Keratinocyte (primary cell): ENCODE measurements around the gene AMBRA1.

ENCODE experiments used
- CTCF ChIP-seq, 3 experiments: IDR thresholded peaks in 1 of 3; conservative IDR thresholded peaks in 1 of 3; optimal IDR thresholded peaks in 1 of 3; 2 replicates in 2 of 3; 3 replicates in 1 of 3; pipeline versions ENCODE3 to v1.5.1; 2011; ENCODE audit warnings: low read length in 3 of 3, mild to moderate bottlenecking in 3 of 3, moderate library complexity in 2 of 3, control low read depth in 1 of 3, inconsistent platforms in 1 of 3; ENCODE audit not compliant: insufficient read depth in 2 of 3; ENCODE audit errors: extremely low read depth in 1 of 3
- EZH2 ChIP-seq: IDR thresholded peaks from one replicate; pipeline ENCODE4 v1.6.1; 2012; ENCODE audit warnings: inconsistent platforms, mild to moderate bottlenecking, low read length, moderate library complexity

GRCh38 chr11:46427364-46427763 lies 166.5 kb downstream of the AMBRA1 start:
- TF ChIP-seq CTCF (optimal IDR thresholded peaks at IDR 0.05 in 1 of 3, IDR thresholded peaks at IDR 0.05 in 1 of 3, conservative IDR thresholded peaks at IDR 0.05 in 1 of 3; ENCODE audit: extremely low read depth in 1 of 3, insufficient read depth in 2 of 3, low read length in 3 of 3) (no peak), EZH2 (no peak)
